Measurements from ENCODE around the gene SLC7A14.

The SLC7A14 gene

DNA sequence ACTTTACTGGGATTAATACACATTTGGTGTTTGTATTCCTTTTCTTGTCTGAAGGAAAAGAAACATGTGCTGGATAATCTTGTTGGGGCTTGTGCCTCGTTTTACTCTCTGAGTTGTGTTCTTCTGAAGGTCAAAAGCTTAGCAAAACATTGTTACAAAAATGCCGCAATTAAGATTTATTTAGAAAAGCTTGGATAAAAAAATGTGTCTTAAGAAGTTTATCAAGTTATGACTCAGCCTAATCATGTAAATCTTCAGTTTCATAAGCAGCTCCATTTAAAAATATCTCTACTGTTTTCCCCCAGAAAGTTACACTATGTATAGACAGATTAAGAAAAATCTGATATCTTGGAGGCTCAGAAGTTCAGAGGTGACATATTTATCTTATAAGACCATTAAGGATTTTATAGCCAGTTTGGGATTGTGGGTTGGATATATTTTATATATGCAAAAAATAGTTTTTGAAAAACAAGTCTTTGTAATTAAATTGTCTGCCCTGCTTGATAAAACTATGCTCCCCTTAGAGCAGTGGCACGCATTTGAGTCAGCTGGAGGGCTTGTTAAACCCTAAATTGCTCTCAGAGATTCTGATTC, 110.7 kb downstream of the SLC7A14 start:
- no peak for DNase-seq
- ChIA-PET POLR2A (interaction anchor here (0.5 kb wide), 1 partner anchor 35 kb away, joined by 4 read pairs; no protein-coding TSS in a partner anchor), CTCF (interaction anchor here (1.1 kb wide), 1 partner anchor 10 kb away, joined by 4 read pairs; no protein-coding TSS in a partner anchor)
- no peaks in the 10 kb centered on the region for H3K36me3 ChIP-seq (ENCODE audit: control insufficient read depth in 4 of 4, insufficient read depth in 4 of 4, low read length in 3 of 4)
- no peak overlapping the region for H3K27ac ChIP-seq (ENCODE audit: insufficient read depth in 1 of 2, low read depth in 1 of 2, low read length in 2 of 2, poor library complexity in 1 of 2, severe bottlenecking in 2 of 2)
- 95% methylated on average over 2 of the region's 3 CpGs for WGBS (ENCODE audit: insufficient coverage)
- peaks cover 0 to 21% (median 3%) of the 10 kb centered on the region in 5 experiments for H3K27me3 ChIP-seq (replicated peaks in 2 of 5; ENCODE audit: control insufficient read depth in 4 of 5, insufficient read depth in 5 of 5, low read length in 4 of 5)
- no peaks in the 10 kb centered on the region for H3K4me1 ChIP-seq (ENCODE audit: control extremely low read depth in 1 of 4, control insufficient read depth in 4 of 4, insufficient read depth in 4 of 4, low read length in 3 of 4)
- H3K9me3 ChIP-seq (ENCODE audit: control extremely low read depth in 1 of 5, control insufficient read depth in 4 of 5, insufficient read depth in 2 of 5, low read depth in 1 of 5, low read length in 4 of 5): peaks cover 0 to 3% (median 0%) of the 10 kb centered on the region in 5 experiments
- H3K4me3 ChIP-seq (ENCODE audit: control insufficient read depth in 1 of 7, extremely low read depth in 1 of 7, insufficient read depth in 4 of 7, low read depth in 2 of 7, low read length in 6 of 7): no peak overlapping the region

DNA sequence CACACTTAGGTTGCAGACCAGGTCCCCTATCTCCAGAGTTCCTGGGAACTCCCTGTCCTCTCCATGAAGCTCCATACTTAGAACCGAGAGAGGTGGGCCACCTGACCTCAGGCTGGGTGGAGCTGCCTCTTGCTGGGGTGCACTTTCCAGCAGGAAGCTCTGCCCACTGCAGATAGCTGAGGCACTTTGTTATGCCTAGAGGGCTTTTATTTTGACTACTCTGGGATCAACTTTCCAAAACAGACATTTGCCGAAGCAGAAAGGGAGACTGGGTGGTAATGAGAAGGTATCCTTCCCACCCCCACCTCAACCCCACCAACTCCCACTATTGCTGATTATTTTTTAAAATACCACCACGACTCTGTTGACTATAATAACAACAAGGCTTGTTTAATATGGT, 112.5 kb downstream of the SLC7A14 start:
- peaks cover 0 to 3% (median 0%) of the 10 kb centered on the region in 5 experiments for H3K9me3 ChIP-seq (ENCODE audit: control extremely low read depth in 1 of 5, control insufficient read depth in 4 of 5, insufficient read depth in 2 of 5, low read depth in 1 of 5, low read length in 4 of 5)
- POLR2A ChIA-PET: no interaction called here
- CTCF ChIA-PET: no interaction called here
- H3K4me1 ChIP-seq (ENCODE audit: control extremely low read depth in 1 of 4, control insufficient read depth in 4 of 4, insufficient read depth in 4 of 4, low read length in 3 of 4): no peaks in the 10 kb centered on the region
- WGBS (ENCODE audit: insufficient coverage): 50% methylated on average over 1 of the region's 3 CpGs
- no peak overlapping the region for H3K4me3 ChIP-seq (ENCODE audit: control insufficient read depth in 1 of 7, extremely low read depth in 1 of 7, insufficient read depth in 4 of 7, low read depth in 2 of 7, low read length in 6 of 7)
- no peak for DNase-seq
- no peak overlapping the region for H3K27ac ChIP-seq (ENCODE audit: insufficient read depth in 1 of 2, low read depth in 1 of 2, low read length in 2 of 2, poor library complexity in 1 of 2, severe bottlenecking in 2 of 2)
- no peaks in the 10 kb centered on the region for H3K36me3 ChIP-seq (ENCODE audit: control insufficient read depth in 4 of 4, insufficient read depth in 4 of 4, low read length in 3 of 4)
- peaks cover 0 to 34% (median 10%) of the 10 kb centered on the region in 5 experiments for H3K27me3 ChIP-seq (replicated peaks in 2 of 5; ENCODE audit: control insufficient read depth in 4 of 5, insufficient read depth in 5 of 5, low read length in 4 of 5)

DNA sequence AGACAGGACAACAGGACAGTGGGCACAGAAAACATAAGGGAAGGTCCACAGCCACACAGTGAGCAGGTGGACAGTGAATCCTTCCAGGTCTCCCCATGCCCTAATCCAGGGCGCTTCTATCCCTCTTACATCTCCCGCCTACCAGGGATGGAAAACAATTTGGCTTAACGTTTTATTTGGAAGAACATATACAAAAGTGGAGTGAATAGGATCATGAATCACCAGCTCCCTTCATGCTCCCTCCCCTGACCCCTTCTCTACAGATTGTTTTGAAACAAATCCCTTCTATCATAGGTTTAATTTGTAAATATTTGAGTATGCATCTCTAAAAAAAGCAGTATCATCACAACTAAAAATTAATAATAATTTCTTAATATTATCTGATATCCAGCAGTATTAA, 114.7 kb downstream of the SLC7A14 start:
- H3K9me3 ChIP-seq (ENCODE audit: control extremely low read depth in 1 of 5, control insufficient read depth in 4 of 5, insufficient read depth in 2 of 5, low read depth in 1 of 5, low read length in 4 of 5): peaks cover 0 to 3% (median 0%) of the 10 kb centered on the region in 5 experiments
- H3K27ac ChIP-seq (ENCODE audit: insufficient read depth in 1 of 2, low read depth in 1 of 2, low read length in 2 of 2, poor library complexity in 1 of 2, severe bottlenecking in 2 of 2): no peak overlapping the region
- no peaks in the 10 kb centered on the region for H3K4me1 ChIP-seq (ENCODE audit: control extremely low read depth in 1 of 4, control insufficient read depth in 4 of 4, insufficient read depth in 4 of 4, low read length in 3 of 4)
- POLR2A ChIA-PET: no interaction called here
- H3K4me3 ChIP-seq (ENCODE audit: control insufficient read depth in 1 of 7, extremely low read depth in 1 of 7, insufficient read depth in 4 of 7, low read depth in 2 of 7, low read length in 6 of 7): no peak overlapping the region
- WGBS (ENCODE audit: insufficient coverage): no CpG with 5 or more reads among the region's 3 CpGs
- no peak for DNase-seq
- no peaks in the 10 kb centered on the region for H3K36me3 ChIP-seq (ENCODE audit: control insufficient read depth in 4 of 4, insufficient read depth in 4 of 4, low read length in 3 of 4)
- H3K27me3 ChIP-seq (replicated peaks in 2 of 5; ENCODE audit: control insufficient read depth in 4 of 5, insufficient read depth in 5 of 5, low read length in 4 of 5): peaks cover 0 to 39% (median 10%) of the 10 kb centered on the region in 5 experiments
- CTCF ChIA-PET: no interaction called here

DNA sequence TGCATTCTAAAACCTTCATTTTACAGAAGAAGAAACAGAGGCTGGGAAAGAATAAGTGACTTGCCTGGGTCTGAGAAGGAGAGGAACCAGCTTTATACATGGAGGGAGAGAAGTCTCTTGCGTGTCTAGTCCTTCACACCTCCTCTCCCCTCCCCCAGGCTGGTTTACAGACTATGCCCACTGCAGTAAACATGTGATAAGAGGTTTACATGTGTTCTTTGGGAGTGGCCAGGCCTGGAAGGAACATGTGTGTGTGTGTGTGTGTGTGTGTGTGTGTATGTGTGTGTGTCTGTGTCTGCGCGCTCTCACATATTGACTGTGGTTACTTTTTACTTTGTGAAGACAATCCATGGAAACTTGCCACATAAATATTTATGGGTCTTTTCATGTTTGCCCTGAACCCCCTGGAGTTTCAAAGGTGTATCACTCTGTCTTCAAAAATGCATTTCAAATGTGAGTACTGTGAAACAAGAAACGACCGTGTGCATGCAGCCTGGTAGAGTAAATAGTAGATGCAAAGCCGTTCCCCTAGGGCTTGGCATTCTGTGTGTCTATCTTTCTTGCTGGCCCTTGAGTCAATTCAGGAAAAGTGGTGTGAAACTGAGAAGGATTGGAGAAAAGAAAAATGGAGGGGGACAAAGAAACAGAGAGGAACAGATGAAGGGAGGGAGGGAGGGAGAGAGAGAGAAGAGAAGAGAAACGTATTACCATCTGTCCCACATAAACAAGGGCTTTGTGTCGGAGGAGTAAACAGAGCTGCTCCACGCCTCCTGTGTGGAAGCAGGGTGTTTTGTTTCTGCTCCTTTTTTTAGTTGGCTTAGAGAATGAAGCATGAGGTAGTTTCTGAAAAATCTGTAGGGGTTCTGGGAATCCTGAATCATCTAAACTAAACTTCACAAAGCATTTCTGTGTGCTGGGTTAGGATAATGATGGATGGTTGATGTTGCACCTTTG, 115.5 kb downstream of the SLC7A14 start:
- CTCF ChIA-PET: no interaction called here
- POLR2A ChIA-PET: no interaction called here
- no peaks in the 10 kb centered on the region for H3K36me3 ChIP-seq (ENCODE audit: control insufficient read depth in 4 of 4, insufficient read depth in 4 of 4, low read length in 3 of 4)
- H3K27ac ChIP-seq (ENCODE audit: insufficient read depth in 1 of 2, low read depth in 1 of 2, low read length in 2 of 2, poor library complexity in 1 of 2, severe bottlenecking in 2 of 2): no peak overlapping the region
- H3K4me3 ChIP-seq (ENCODE audit: control insufficient read depth in 1 of 7, extremely low read depth in 1 of 7, insufficient read depth in 4 of 7, low read depth in 2 of 7, low read length in 6 of 7): no peak overlapping the region
- H3K27me3 ChIP-seq (replicated peaks in 2 of 5; ENCODE audit: control insufficient read depth in 4 of 5, insufficient read depth in 5 of 5, low read length in 4 of 5): peaks cover 0 to 40% (median 10%) of the 10 kb centered on the region in 5 experiments
- peaks cover 0 to 3% (median 0%) of the 10 kb centered on the region in 5 experiments for H3K9me3 ChIP-seq (ENCODE audit: control extremely low read depth in 1 of 5, control insufficient read depth in 4 of 5, insufficient read depth in 2 of 5, low read depth in 1 of 5, low read length in 4 of 5)
- DNase-seq: no peak
- WGBS (ENCODE audit: insufficient coverage): 63% methylated on average over 6 of the region's 9 CpGs
- H3K4me1 ChIP-seq (ENCODE audit: control extremely low read depth in 1 of 4, control insufficient read depth in 4 of 4, insufficient read depth in 4 of 4, low read length in 3 of 4): no peaks in the 10 kb centered on the region

DNA sequence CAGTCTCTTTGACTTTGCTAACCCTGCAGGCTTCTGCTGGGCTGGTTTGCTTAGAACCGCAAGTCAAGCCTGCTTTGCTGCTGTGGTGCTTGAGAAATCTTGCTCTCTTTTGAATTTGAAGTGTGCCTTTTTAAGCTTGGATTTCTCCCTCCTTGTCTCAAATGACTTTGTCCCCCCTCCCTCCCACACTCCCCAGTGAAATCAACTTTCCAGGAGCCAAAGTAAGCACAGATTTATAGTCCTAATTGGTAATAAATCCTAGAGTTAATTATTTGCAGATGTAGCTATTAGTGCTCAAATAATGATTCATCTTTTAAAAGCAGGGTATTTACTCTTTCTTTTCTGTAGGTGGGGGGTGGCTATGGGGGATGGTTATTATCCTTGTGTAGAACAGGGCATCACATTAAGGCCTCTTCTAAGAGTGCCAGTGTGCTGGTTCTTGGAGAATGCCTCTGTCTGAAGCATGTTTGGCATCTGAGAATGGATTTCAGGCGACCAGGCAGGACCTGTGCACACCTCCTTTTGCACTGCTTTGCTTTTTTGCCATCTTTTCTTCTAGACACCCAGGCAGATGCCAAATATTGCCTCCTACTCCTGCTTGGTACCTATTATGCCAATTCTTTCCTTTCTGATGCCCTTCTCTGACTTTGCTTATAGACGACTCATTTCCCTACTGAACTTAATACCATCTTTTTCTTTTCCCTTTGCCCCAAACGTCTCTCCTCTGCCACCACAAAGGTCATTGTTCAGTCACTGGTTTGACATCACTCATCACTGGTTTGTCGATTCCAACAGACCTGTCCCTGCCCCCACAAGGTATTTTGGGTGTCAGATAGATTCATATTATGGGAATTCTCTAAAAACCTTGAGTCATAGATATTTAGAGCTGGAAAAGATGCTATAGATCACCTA, 116.5 kb downstream of the SLC7A14 start:
- no peak for DNase-seq
- Histone ChIP-seq H3K27ac (ENCODE audit: insufficient read depth in 1 of 2, low read depth in 1 of 2, low read length in 2 of 2, poor library complexity in 1 of 2, severe bottlenecking in 2 of 2) (no peak overlapping the region), H3K36me3 (ENCODE audit: control insufficient read depth in 4 of 4, insufficient read depth in 4 of 4, low read length in 3 of 4) (no peaks in the 10 kb centered on the region), H3K27me3 (replicated peaks in 2 of 5; ENCODE audit: control insufficient read depth in 4 of 5, insufficient read depth in 5 of 5, low read length in 4 of 5) (peaks cover 0 to 43% (median 12%) of the 10 kb centered on the region in 5 experiments), H3K4me3 (ENCODE audit: control insufficient read depth in 1 of 7, extremely low read depth in 1 of 7, insufficient read depth in 4 of 7, low read depth in 2 of 7, low read length in 6 of 7) (no peak overlapping the region), H3K9me3 (ENCODE audit: control extremely low read depth in 1 of 5, control insufficient read depth in 4 of 5, insufficient read depth in 2 of 5, low read depth in 1 of 5, low read length in 4 of 5) (peaks cover 0 to 3% (median 0%) of the 10 kb centered on the region in 5 experiments), H3K4me1 (ENCODE audit: control extremely low read depth in 1 of 4, control insufficient read depth in 4 of 4, insufficient read depth in 4 of 4, low read length in 3 of 4) (no peaks in the 10 kb centered on the region)
- ChIA-PET CTCF (no interaction called here), POLR2A (no interaction called here)
- WGBS (ENCODE audit: insufficient coverage): 87% methylated on average over 5 of the region's 5 CpGs

DNA sequence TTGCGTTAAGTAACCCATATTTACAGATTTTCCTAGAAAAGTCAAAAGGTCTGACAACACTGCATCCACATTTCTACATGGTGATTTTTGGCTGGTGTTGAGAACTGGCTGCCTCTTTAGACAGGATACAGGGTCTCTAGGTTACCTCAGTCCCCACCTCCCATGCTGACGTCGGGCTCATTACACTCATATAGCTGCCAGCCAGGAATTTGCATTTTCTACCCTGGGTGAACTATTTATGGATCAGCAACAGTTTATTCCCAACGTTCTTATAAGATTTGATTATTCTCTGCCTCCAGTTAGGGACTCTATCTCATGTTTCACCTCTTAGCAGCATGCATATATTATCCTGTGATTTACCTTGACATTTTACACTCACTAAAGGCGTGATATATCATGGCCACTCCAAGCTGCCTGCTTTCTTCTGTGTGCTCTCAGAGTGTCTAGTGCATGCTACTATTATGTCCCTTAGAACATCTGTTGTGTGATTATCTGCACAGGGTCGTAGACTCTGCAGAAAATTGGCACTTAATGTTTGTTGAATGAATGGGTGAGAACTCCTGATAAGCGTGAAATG, 118.2 kb downstream of the SLC7A14 start:
- no peak for DNase-seq
- ChIA-PET CTCF (no interaction called here), POLR2A (no interaction called here)
- Histone ChIP-seq H3K9me3 (ENCODE audit: control extremely low read depth in 1 of 5, control insufficient read depth in 4 of 5, insufficient read depth in 2 of 5, low read depth in 1 of 5, low read length in 4 of 5) (no peaks in the 10 kb centered on the region), H3K27me3 (replicated peaks in 2 of 5; ENCODE audit: control insufficient read depth in 4 of 5, insufficient read depth in 5 of 5, low read length in 4 of 5) (peaks cover 0 to 41% (median 11%) of the 10 kb centered on the region in 5 experiments), H3K4me1 (ENCODE audit: control extremely low read depth in 1 of 4, control insufficient read depth in 4 of 4, insufficient read depth in 4 of 4, low read length in 3 of 4) (no peaks in the 10 kb centered on the region), H3K27ac (ENCODE audit: insufficient read depth in 1 of 2, low read depth in 1 of 2, low read length in 2 of 2, poor library complexity in 1 of 2, severe bottlenecking in 2 of 2) (no peak overlapping the region), H3K36me3 (ENCODE audit: control insufficient read depth in 4 of 4, insufficient read depth in 4 of 4, low read length in 3 of 4) (no peaks in the 10 kb centered on the region), H3K4me3 (ENCODE audit: control insufficient read depth in 1 of 7, extremely low read depth in 1 of 7, insufficient read depth in 4 of 7, low read depth in 2 of 7, low read length in 6 of 7) (no peak overlapping the region)
- 75% methylated on average over 3 of the region's 7 CpGs for WGBS (ENCODE audit: insufficient coverage)

All from common myeloid progenitor, CD34-positive (primary cell).